SJCRH30 (cell line): Measurements from ENCODE around the gene AEBP2. TPM values are rescaled to one million over a fixed set of nuclear protein-coding genes. Genes with fewer than 3 reads are reported as not detected.

Experiments
- DNase-seq, 2 experiments: peaks; one replicate each; pipeline ENCODE4 v3.0.0-alpha.2; 2015 to 2020
- H3K27ac ChIP-seq: fragments of 250-450 bp; sonication (Bioruptor Pico); 2 replicates; pipeline ENCODE4 v1.5.1; 2020; ENCODE audit warnings: mild to moderate bottlenecking, moderate library complexity
- H3K27me3 ChIP-seq: fragments of 250-450 bp; sonication (Bioruptor Pico); 2 replicates; pipeline ENCODE4 v1.5.1; 2020; ENCODE audit warnings: mild to moderate bottlenecking, moderate library complexity
- H3K36me3 ChIP-seq: fragments of 250-450 bp; sonication (Bioruptor Pico); 2 replicates; pipeline ENCODE4 v1.5.1; 2020; ENCODE audit warnings: mild to moderate bottlenecking, moderate library complexity
- H3K4me1 ChIP-seq: fragments of 250-450 bp; sonication (Bioruptor Pico); 2 replicates; pipeline ENCODE4 v1.5.1; 2020; ENCODE audit warnings: mild to moderate bottlenecking, moderate library complexity
- H3K4me3 ChIP-seq: fragments of 250-450 bp; sonication (Bioruptor Pico); 2 replicates; pipeline ENCODE4 v1.5.1; 2020; ENCODE audit warnings: mild to moderate bottlenecking, moderate library complexity
- H3K9me3 ChIP-seq: fragments of 250-450 bp; sonication (Bioruptor Pico); replicated peaks from 2 replicates; pipeline ENCODE4 v1.5.1; 2020; ENCODE audit warnings: mild to moderate bottlenecking, moderate library complexity
- total RNA-seq: library from RNA; depleted of rRNA; stranded (reverse); fragments of >200 nt; shearing (Covaris generic); gene quantifications from 2 replicates; pipeline ENCODE4 v1.2.3, GENCODE V29; 2014

Gene AEBP2
- total RNA-seq, 1 experiment from 2014 or later = 29.7 TPM

DNA sequence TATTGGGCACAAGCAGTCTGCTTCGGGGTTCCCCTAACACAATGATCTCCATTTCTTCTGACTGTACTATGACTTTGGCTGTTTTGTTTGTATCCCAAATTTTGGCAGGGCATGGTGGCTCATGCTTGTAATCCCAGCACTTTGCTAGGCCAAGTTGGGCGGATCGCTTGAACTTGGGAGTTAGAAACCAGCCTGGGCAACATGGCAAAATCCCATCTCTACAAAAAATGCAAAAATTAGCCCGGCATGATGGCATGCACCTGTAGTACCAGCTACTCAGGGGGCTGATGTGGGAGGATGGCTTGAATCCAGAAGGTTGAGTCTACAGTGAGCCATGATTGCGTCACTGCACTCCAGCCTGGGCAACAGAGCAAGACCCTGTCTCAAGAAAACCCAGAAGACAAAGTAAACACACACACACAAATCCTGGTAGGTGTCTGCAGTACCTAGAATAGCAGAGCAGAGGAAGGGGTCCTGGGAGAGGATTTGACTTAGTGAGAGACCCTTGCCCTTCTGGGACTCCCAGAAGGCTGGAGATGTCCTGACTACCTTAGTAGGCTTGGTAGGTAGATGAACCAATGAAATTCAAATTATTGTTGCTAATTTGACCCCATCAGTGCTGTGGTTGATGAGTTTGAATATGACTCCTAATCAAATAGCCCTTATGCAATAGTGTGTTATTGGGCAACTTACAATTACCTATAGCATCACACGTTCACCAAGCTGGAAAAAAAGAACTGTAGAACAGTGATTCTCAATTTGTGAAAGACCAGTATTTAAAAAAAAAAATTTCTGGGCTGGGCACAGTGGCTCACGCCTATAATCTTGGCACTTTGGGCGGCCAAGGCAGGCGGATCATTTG lies 6.8 kb upstream of the AEBP2 start:
- no peak overlapping the region for H3K4me3 ChIP-seq
- no peaks in the 10 kb centered on the region for H3K36me3 ChIP-seq
- peaks cover 15% of the 10 kb centered on the region for H3K4me1 ChIP-seq
- peaks cover 5% of the 10 kb centered on the region; the same call in 1 of the 2 replicates for H3K9me3 ChIP-seq
- DNase-seq = no peak
- peak overlapping the region; percentile 36 for H3K27ac ChIP-seq
- H3K27me3 ChIP-seq = no peaks in the 10 kb centered on the region

DNA sequence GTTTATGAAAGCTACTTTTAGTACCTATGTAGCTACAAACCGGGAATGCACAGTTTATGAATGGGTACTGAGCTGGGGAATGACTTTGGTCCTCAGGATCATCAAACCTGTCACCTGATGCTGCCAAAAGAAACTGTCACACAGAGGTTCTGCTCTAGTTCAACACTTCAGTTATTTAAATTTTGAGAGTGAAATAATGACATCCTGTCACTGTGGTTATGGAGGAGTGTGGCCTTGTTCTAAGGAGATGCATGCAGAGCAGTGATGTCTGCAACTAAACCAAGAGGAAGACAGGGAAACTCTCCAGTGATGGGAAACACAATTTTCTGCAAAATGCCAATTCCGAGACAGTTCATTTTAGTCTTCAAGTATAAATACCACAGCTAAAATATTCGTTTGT lies 4.8 kb upstream of the AEBP2 start:
- Histone ChIP-seq H3K4me1 (peaks cover 15% of the 10 kb centered on the region), H3K4me3 (no peak overlapping the region), H3K27me3 (no peaks in the 10 kb centered on the region), H3K36me3 (no peaks in the 10 kb centered on the region), H3K9me3 (no peaks in the 10 kb centered on the region), H3K27ac (no peak overlapping the region)
- DNase-seq = no peak

DNA sequence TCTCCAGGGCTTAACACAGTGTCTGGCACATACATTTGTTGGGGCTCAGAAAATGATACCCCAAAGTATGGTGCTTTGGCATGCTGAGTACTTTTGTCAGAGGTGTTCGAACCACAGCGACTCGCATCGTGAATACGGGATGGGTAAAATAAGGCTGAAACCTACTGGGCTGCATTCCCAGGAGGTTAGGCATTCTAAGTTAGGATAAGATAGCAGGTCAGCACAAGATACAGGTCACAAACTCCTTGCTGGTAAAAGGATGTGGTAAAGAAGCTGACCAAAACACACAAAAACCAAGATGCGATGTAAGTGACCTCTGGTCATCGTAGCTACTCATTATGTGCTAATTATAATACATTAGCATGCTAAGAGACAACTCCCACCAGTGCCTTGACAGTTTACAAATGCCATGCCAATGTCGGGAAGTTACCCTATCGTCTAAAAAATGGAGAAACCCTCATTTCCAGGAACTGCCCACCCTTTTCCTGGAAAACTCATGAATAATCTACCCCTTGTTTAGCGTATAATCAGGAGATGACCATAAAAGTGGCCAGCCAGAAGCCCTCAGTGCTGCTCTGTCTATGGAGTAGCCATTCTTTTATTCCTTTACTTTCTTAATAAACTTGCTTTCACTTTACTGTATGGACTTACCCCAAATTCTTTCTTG lies 3.3 kb upstream of the AEBP2 start:
- H3K4me3 ChIP-seq = no peak overlapping the region
- no peak for DNase-seq
- no peak overlapping the region for H3K27ac ChIP-seq
- peaks cover 12% of the 10 kb centered on the region for H3K4me1 ChIP-seq
- H3K36me3 ChIP-seq = no peaks in the 10 kb centered on the region
- H3K9me3 ChIP-seq = no peaks in the 10 kb centered on the region
- H3K27me3 ChIP-seq = no peaks in the 10 kb centered on the region

DNA sequence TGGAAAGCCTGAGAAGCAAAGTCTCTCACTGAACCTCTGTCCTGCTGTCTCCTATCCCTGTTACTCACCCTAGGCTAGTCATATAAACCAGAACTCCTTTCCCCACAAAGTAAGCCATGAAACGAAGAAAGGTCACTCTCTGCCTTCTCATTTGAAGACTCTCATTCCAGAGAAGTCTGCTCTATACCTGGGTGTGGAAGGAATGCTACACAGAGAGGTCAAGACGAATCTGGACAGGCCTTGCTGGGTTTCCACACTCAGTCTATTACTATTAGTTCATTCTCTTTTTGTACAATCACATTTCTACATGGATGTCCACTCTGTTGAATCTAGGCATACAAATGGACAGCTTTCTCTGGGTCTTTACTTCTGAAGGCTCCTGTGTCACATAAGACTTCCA lies 2.4 kb upstream of the AEBP2 start:
- Histone ChIP-seq H3K27me3 (no peaks in the 10 kb centered on the region), H3K9me3 (no peaks in the 10 kb centered on the region), H3K27ac (no peak overlapping the region), H3K36me3 (peaks cover 5% of the 10 kb centered on the region; the same call in 1 of the 2 replicates), H3K4me1 (peaks cover 2% of the 10 kb centered on the region), H3K4me3 (no peak overlapping the region)
- DNase-seq = no peak

DNA sequence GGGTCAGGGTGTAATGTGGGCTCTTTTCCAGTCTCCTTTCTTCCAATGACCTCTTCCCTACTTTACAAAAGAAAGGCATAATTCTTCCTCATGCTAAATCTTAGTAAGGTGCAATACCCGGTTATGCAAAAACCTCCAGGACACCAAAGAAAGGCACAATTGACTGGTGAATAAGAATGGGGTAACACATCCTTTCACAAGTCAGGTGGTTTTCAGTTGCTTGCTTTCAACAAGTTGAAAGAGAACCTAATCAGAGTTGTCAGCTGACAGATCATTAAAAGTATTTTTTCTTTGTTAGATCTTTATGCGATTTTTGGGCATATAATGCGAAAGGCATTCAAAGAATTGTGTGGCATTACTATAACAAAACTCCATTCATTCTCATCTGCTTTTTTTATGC lies 1.3 kb upstream of the AEBP2 start:
- Histone ChIP-seq H3K27ac (no peak overlapping the region), H3K36me3 (peaks cover 9% of the 10 kb centered on the region), H3K27me3 (no peaks in the 10 kb centered on the region), H3K4me3 (no peak overlapping the region), H3K4me1 (no peaks in the 10 kb centered on the region; the same call in 1 of the 2 replicates), H3K9me3 (no peaks in the 10 kb centered on the region)
- no peak for DNase-seq

DNA sequence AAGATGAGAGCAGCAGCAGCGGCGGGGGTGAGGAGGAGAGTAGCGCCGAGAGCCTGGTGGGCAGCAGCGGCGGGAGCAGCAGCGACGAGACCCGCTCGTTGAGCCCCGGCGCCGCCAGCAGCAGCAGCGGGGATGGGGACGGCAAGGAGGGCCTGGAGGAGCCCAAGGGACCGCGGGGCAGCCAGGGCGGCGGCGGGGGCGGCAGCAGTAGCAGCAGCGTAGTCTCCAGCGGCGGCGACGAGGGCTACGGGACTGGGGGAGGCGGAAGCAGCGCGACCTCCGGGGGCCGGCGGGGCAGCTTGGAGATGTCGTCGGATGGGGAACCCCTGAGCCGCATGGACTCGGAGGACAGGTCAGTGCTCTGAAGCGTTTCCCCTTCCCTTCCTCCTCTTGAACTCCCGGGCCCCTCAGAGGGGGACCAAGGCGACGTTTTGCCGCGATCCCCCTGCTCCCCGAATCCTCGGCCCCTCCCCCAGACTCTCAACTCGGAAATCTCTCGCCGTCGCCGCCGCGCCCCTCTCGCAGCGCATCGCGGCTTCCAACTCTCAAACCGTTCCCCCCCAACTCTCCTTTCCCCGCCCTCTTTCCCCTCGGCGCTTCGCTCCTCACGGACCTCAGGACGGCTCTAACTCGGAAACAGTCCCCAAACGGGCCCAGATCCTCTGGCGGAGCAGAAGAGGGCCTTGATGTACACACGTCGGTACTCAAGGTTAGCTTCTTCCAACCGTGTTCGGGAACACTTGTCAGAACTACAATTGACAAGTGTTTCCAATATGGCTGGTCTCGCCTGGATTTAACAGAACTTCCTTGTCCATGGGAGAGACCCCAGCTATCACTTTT lies 947 bp downstream of the AEBP2 start:
- H3K27ac ChIP-seq = peak overlapping the region; percentile 84
- no peaks in the 10 kb centered on the region for H3K9me3 ChIP-seq
- no peaks in the 10 kb centered on the region for H3K27me3 ChIP-seq
- peak; percentile 69 to 73 for DNase-seq
- H3K4me1 ChIP-seq = no peaks in the 10 kb centered on the region; the same call in 1 of the 2 replicates
- H3K4me3 ChIP-seq = peak overlapping the region; percentile 99
- peaks cover 17% of the 10 kb centered on the region for H3K36me3 ChIP-seq

DNA sequence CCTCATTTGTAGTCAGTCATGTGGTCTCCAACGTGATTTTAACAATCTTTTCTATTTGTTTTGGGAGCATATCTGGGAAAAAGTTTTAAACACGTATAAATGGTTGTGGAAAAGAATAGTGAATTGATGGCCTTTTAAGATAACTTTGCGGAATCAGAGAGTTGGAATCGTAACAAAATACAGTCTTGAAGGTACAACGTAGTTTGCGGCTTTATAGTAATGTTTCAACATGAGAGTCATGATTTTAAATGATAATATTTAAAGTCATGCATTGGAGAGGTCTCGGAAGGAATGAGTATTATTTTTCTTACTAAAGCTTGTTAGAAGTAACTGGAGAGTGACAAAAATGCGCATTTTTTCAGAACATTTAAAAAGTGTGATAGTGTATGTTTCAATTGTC lies 1.6 kb downstream of the AEBP2 start:
- DNase-seq = no peak
- Histone ChIP-seq H3K9me3 (no peaks in the 10 kb centered on the region), H3K36me3 (peaks cover 17% of the 10 kb centered on the region), H3K27me3 (no peaks in the 10 kb centered on the region), H3K4me1 (no peaks in the 10 kb centered on the region; the same call in 1 of the 2 replicates), H3K27ac (peak overlapping the region; percentile 84; the same call in 1 of the 2 replicates), H3K4me3 (peak overlapping the region; percentile 99)

DNA sequence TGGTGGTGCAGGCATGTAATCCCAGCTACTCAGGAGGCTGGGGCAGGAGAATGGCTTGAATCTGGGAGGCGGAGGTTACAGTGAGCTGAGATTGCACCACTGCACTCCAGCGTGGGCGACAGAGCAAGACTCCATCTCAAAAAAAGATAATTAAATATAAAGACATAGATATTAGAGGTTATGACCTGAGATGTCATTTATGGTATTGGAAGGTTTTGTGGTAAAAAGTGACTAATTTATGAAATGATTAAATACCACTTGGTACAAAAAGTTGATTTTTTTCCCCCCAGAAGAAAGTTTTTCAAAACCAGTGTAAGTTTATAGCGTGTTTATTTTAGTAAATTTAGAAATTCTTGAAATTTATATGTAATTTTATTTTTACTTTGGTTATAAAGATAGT lies 4.3 kb downstream of the AEBP2 start:
- H3K4me1 ChIP-seq = no peaks in the 10 kb centered on the region; the same call in 1 of the 2 replicates
- no peaks in the 10 kb centered on the region for H3K27me3 ChIP-seq
- H3K4me3 ChIP-seq = no peak overlapping the region
- DNase-seq = no peak
- H3K9me3 ChIP-seq = no peaks in the 10 kb centered on the region
- H3K36me3 ChIP-seq = peaks cover 17% of the 10 kb centered on the region
- no peak overlapping the region for H3K27ac ChIP-seq

DNA sequence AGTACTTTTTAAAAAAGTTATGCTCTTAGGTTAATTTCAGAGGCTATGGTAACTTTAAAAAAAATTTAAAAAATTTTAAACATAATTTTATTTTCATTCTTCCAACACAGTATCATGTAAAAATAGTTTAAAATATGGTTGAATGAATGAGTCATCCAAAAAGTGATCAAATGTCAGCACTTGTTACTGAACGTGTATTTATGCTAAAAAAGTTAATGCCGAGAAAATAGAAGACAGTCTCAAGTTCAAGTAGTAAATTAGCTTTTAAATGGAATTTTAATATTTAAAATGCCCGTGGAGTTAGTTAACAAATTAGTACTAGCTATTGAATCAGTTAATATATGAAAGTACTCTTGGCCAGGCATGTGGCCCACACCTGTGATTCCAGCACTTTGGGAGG lies 4.8 kb downstream of the AEBP2 start:
- DNase-seq = no peak
- no peaks in the 10 kb centered on the region; the same call in 1 of the 2 replicates for H3K4me1 ChIP-seq
- no peaks in the 10 kb centered on the region for H3K27me3 ChIP-seq
- H3K27ac ChIP-seq = no peak overlapping the region
- peaks cover 17% of the 10 kb centered on the region for H3K36me3 ChIP-seq
- H3K4me3 ChIP-seq = no peak overlapping the region
- no peaks in the 10 kb centered on the region for H3K9me3 ChIP-seq

DNA sequence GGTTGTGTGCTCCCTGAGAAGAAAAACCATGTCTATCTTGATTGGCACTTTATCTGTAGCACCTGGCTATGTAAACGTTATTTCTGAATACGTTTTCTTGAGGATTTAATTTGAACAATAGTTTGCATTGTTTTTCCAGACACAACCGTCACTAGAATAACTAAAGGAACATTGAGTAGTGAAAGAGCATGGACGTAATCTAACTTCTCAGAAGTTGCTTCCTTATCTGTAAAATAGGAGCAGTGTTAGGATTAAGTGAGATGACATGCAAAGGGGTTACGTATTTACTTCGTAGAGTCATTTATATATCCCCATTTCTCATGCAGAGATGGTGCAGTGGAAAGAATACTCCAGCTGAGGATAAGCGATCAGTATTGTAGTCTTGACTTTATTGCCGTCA lies 8.1 kb downstream of the AEBP2 start:
- DNase-seq = no peak
- no peaks in the 10 kb centered on the region for H3K9me3 ChIP-seq
- peaks cover 24% of the 10 kb centered on the region for H3K4me1 ChIP-seq
- H3K4me3 ChIP-seq = no peak overlapping the region
- no peak overlapping the region for H3K27ac ChIP-seq
- no peaks in the 10 kb centered on the region for H3K27me3 ChIP-seq
- peaks cover 11% of the 10 kb centered on the region for H3K36me3 ChIP-seq

DNA sequence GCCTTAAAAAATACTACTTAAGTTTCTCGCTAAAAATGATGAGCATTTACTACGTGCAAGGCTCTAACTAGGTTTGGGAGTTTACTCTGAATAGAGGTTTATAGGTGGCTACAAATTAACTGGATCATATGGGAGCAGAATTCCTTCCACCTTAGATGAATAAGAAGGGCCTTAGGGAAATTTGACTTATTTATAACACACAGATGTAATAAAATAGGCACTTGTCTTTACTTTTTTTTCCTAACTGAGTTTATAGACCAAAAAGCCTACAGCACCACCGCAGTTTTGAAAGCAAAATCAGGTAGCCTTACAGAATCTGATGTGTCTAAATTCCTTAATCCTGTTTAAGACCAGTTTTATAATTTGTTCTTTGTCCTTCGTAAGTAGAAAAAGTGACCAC lies 10.5 kb downstream of the AEBP2 start:
- peak overlapping the region; percentile 3; the same call in 1 of the 2 replicates for H3K27ac ChIP-seq
- H3K27me3 ChIP-seq = no peaks in the 10 kb centered on the region
- peak in 1 of 2 experiments; percentile 40 for DNase-seq
- peaks cover 38% of the 10 kb centered on the region for H3K4me1 ChIP-seq
- no peaks in the 10 kb centered on the region for H3K9me3 ChIP-seq
- H3K4me3 ChIP-seq = no peak overlapping the region
- no peaks in the 10 kb centered on the region for H3K36me3 ChIP-seq

DNA sequence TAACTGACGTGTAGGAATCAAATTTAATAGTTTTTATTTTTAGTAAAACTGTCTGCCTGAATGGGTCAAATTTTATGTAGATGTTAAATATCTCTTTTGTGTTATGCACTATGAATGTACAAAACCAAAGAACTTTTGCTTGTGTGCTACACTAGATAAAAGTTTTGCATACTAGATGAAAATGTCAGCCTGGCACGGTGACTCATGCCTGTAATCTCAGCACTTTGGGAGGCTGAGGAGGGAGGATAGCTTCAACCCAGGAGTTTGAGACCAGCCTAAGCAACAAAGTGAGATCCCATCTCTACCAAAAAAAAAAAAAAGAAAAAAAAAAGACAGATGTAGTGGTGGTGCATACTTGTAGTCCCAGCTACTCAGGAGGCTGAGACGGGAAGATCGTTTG lies 11.1 kb downstream of the AEBP2 start:
- DNase-seq = peak in 1 of 2 experiments; percentile 27
- peaks cover 38% of the 10 kb centered on the region for H3K4me1 ChIP-seq
- no peaks in the 10 kb centered on the region for H3K9me3 ChIP-seq
- no peak overlapping the region for H3K4me3 ChIP-seq
- H3K36me3 ChIP-seq = no peaks in the 10 kb centered on the region
- no peaks in the 10 kb centered on the region for H3K27me3 ChIP-seq
- H3K27ac ChIP-seq = peak overlapping the region; percentile 3; the same call in 1 of the 2 replicates

DNA sequence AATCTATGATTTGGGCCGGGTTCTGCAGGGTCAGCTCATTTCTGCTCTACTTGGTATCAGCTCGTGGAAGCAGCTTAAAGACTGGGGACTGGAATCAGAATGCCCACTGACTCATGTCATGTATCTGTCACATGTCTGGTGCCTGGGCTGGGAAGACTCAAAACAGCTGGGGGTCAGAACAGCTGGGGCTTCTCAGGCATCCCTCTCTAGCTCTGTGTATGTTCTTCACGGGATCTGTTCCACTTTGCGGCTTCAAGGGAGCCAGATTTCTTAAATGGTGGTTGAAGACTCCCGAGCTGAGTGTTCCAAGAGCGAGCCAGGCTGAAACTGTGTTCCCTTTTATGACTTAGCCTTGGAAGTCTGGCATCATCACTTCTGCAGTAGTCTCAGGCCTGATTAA lies 11.9 kb downstream of the AEBP2 start:
- Histone ChIP-seq H3K9me3 (no peaks in the 10 kb centered on the region), H3K27ac (peak overlapping the region; percentile 42), H3K36me3 (peaks cover 4% of the 10 kb centered on the region; the same call in 1 of the 2 replicates), H3K4me3 (no peak overlapping the region), H3K27me3 (no peaks in the 10 kb centered on the region), H3K4me1 (peaks cover 38% of the 10 kb centered on the region)
- peak; percentile 87 to 94 for DNase-seq

DNA sequence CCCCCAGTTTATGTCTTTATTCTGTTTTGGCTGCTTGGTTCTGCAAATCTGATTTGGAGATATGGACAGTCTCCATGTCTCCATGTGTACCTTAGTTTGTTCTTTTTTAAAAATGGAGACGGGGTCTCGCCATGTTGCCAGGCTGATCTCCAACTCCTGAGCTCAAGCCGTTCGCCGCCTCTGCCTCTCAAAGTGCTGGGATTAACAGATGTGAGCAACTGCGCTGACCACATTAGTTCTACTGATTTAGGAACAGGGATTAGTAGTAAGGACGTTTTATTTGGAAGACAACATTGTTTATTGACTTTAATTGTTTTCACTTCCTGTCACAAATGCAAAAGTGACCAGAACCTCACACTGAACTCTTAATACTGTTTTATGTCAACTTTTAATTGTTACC lies 14.7 kb downstream of the AEBP2 start:
- peak; percentile 66 to 79 for DNase-seq
- H3K27ac ChIP-seq = peak overlapping the region; percentile 83
- H3K4me3 ChIP-seq = peak overlapping the region; percentile 33

More for the DNA sequence above, 14.7 kb downstream of the AEBP2 start:
- Histone ChIP-seq H3K27me3 (no peaks in the 10 kb centered on the region), H3K4me1 (peaks cover 38% of the 10 kb centered on the region), H3K9me3 (no peaks in the 10 kb centered on the region), H3K36me3 (peaks cover 16% of the 10 kb centered on the region; the same call in 1 of the 2 replicates)
